SK-N-SH (cell line): ENCODE measurements around the gene KLK15.

Source experiments
- FOXJ3 ChIP-seq: sonication (generic); formaldehyde crosslinking; IDR thresholded peaks from 2 replicates; pipeline ENCODE4 v1.5.1; 2020; ENCODE audit warnings: mild to moderate bottlenecking, missing genetic modification reagents
- MAX ChIP-seq: IDR thresholded peaks from 2 replicates; pipeline ENCODE4 v1.4.0; 2012; ENCODE audit warnings: low read depth
- POLR2AphosphoS5 ChIP-seq: IDR thresholded peaks from 2 replicates; pipeline ENCODE4 v1.6.1; 2012; ENCODE audit warnings: low read depth, low read length
- RAD21 ChIP-seq: IDR thresholded peaks from 2 replicates; pipeline ENCODE4 v1.6.1; 2012; ENCODE audit warnings: mild to moderate bottlenecking, low read length
- RFX5 ChIP-seq: IDR thresholded peaks from 2 replicates; pipeline ENCODE4 v1.6.1; 2012; ENCODE audit warnings: mild to moderate bottlenecking, improper control_type of control experiment, low read length
- SIN3A ChIP-seq: IDR thresholded peaks from 2 replicates; pipeline ENCODE4 v1.6.1; 2012; ENCODE audit warnings: low read depth, mild to moderate bottlenecking, low read length, moderate library complexity, borderline replicate concordance
- SMC3 ChIP-seq: IDR thresholded peaks from 2 replicates; pipeline ENCODE4 v1.6.1; 2012; ENCODE audit warnings: low read depth, low read length, improper control_type of control experiment
- TAF1 ChIP-seq: IDR thresholded peaks from 2 replicates; pipeline ENCODE4 v1.6.1; 2012; ENCODE audit warnings: low read depth, mild to moderate bottlenecking, low read length, moderate library complexity, borderline replicate concordance
- TF ChIP-seq, protein P1 (sequence below): fragments of 200-600 bp; sonication (generic); IDR thresholded peaks from 2 replicates; pipeline ENCODE4 v1.6.1; 2017; ENCODE audit warnings: antibody characterized with exemption, mild to moderate bottlenecking, moderate library complexity
- TF ChIP-seq, protein P2 (sequence below): IDR thresholded peaks from 2 replicates; pipeline ENCODE4 v1.4.0; 2012; ENCODE audit warnings: low read depth, borderline replicate concordance
- TF ChIP-seq, protein P3 (sequence below): IDR thresholded peaks from 2 replicates; pipeline ENCODE4 v1.4.0; 2012; ENCODE audit warnings: low read depth, borderline replicate concordance

GRCh38 chr19:50832666-50833065 is 708 bp downstream of the KLK15 start:
- TF ChIP-seq SIN3A: no peak
- TF ChIP-seq, protein P1, sequence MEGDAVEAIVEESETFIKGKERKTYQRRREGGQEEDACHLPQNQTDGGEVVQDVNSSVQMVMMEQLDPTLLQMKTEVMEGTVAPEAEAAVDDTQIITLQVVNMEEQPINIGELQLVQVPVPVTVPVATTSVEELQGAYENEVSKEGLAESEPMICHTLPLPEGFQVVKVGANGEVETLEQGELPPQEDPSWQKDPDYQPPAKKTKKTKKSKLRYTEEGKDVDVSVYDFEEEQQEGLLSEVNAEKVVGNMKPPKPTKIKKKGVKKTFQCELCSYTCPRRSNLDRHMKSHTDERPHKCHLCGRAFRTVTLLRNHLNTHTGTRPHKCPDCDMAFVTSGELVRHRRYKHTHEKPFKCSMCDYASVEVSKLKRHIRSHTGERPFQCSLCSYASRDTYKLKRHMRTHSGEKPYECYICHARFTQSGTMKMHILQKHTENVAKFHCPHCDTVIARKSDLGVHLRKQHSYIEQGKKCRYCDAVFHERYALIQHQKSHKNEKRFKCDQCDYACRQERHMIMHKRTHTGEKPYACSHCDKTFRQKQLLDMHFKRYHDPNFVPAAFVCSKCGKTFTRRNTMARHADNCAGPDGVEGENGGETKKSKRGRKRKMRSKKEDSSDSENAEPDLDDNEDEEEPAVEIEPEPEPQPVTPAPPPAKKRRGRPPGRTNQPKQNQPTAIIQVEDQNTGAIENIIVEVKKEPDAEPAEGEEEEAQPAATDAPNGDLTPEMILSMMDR: no peak
- no peak for TF ChIP-seq SMC3
- no peak for TF ChIP-seq POLR2AphosphoS5
- TF ChIP-seq RFX5: no peak
- TF ChIP-seq, protein P2, sequence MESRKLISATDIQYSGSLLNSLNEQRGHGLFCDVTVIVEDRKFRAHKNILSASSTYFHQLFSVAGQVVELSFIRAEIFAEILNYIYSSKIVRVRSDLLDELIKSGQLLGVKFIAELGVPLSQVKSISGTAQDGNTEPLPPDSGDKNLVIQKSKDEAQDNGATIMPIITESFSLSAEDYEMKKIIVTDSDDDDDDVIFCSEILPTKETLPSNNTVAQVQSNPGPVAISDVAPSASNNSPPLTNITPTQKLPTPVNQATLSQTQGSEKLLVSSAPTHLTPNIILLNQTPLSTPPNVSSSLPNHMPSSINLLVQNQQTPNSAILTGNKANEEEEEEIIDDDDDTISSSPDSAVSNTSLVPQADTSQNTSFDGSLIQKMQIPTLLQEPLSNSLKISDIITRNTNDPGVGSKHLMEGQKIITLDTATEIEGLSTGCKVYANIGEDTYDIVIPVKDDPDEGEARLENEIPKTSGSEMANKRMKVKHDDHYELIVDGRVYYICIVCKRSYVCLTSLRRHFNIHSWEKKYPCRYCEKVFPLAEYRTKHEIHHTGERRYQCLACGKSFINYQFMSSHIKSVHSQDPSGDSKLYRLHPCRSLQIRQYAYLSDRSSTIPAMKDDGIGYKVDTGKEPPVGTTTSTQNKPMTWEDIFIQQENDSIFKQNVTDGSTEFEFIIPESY: no peak
- TF ChIP-seq TAF1: no peak
- TF ChIP-seq FOXJ3 (CRISPR knock-in tag): no peak
- TF ChIP-seq, protein P3, sequence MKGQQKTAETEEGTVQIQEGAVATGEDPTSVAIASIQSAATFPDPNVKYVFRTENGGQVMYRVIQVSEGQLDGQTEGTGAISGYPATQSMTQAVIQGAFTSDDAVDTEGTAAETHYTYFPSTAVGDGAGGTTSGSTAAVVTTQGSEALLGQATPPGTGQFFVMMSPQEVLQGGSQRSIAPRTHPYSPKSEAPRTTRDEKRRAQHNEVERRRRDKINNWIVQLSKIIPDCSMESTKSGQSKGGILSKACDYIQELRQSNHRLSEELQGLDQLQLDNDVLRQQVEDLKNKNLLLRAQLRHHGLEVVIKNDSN: no peak
- no peak for TF ChIP-seq RAD21
- TF ChIP-seq MAX: no peak
